HPDE6-E6E7 (cell line): ENCODE results near the gene DHRS7B.
"Not testable (repeated sequence)": the region's sequence is repeated elsewhere in the genome, so short reads cannot be mapped to it uniquely, and the experiment has no call there.

ENCODE experiments used
- DNase-seq: peaks from one replicate; pipeline ENCODE4 v3.0.0; 2011; ENCODE audit warnings: missing footprints; ENCODE audit errors: extremely low spot score

Gene DHRS7B

DNA sequence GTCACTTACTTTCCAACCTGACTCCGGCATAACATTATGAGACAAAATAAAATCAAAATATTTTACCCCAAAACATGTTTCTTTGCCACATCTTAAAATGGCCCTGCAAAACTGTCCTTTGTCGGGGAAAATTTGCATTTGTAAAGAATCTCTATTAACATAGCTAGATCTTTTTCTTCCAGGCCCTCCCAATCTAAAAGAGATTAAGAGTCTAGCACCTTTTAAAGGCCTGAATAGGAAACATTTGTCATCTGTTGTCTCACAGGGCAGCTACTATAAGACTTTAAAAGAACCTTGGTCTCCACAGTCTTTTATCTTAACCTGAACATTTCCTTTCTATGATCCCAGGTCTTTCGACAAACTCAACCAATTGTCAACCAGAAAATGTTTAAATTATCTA, 18.1 kb upstream of the DHRS7B start:
- no peak for DNase-seq

DNA sequence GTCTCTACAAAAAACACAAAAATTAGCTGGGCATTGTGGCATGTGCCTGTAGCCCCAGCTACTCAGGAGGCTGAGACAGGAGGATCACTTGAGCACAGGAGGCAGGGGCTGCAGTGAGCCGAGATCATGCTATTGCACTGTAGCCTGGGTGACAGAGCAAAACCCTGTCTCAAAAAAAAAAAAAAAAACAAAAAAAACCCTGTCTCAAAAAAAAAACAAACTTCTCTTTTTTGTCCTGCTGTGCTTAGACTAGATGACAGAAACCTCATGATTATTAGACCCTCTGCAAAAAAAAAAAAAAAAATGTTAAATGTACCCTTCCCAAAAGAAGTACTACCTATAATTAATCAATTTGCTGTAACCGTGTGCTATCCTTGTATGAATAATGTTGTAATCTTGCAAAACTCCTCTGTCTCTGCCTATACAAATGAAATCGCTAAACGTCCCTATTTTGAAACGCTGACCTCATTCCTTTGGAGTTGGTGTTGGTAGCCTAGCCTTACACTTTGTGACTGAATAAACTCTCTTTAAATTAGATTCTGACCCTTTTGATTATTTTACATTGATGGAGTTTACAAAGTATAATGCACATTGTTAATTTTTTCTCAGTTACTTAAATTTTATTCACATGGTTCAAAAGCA, 13.6 kb upstream of the DHRS7B start:
- DNase-seq, result no peak

DNA sequence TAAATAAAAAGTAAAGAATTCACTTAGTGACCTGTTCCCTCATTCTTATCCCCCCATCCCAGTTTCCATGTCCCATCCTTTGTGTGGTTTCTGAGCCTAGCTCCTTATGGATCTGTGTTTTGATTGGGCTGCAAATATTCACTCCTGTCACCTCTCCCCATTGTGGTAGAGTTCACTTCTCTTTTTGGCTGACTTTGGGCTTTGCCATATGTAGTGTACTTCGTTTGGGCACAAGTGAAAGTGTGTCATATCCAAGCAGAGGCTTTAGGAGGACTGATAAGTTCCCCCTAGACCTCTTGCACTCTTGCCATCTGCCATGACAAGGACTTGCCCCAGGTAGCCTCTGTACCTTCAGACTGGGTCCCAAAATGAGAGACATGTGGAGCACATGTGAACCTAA, 13.0 kb upstream of the DHRS7B start:
- DNase-seq, result no peak

DNA sequence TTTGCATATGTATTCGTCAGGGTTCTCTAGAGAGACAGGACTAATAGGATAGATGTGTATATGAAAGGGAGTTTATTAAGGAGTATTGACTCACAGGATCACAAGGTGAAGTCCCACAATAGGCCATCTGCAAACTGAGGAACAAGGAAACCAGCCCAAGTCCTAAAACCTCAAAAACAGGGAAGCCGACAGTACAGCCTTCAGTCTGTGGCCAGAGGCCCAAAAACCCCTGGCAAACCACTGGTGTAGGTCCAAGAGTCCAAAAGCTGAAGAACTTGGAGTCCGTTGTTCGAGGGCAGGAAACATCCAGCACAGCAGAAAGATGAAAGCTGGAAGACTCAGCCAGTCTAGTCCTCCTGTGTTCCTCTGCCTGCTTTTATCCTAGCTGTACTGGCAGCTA, 12.0 kb upstream of the DHRS7B start:
- not testable (repeated sequence) for DNase-seq

DNA sequence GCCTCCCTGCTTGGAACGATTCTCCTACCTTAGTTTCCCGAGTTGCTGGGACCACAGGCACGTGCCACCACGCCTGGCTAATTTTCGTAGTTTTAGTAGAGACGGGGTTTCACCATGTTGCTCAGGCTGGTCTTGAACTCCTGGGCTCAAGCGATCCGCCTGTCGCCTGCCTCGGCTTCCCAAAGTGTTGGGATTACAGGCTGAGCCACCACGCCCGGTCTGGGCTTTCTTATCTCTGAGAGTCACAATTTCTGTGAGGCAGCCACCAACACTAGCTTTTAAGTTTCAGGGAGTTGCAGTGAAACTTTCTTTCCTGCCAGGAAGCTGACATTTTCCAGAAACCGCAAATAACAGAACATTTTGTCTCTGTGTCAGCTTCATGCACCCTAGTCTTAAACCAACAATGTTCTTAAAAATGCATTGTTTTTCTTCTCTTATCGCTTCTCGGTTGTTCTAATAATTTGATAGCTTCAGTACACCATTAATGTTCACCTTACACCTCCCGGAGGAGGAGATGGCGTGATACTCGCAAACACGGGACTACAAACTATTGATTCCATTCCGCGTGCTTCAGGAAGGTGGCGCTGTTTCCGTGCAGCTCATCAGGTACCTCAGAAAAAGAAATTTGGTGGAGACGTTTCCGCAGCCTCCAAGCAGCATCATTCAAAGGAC, 7.4 kb upstream of the DHRS7B start:
- peak; percentile 64 for DNase-seq

DNA sequence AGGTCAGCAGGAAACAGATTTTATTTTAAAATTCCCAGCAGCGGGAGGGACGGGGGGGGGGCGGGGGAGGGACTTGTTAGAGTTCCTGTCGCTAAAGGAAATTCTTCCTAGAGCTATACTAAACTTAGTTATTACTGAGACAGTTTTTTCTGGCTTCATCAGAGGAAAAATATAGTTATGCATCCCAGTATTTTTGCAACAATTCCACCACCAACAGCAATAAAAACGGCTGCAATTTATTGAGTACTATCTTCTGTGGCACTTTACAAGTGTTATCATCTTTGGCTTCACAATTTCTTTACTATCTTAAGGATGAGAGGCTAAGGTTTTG, 6.9 kb upstream of the DHRS7B start:
- no peak for DNase-seq

DNA sequence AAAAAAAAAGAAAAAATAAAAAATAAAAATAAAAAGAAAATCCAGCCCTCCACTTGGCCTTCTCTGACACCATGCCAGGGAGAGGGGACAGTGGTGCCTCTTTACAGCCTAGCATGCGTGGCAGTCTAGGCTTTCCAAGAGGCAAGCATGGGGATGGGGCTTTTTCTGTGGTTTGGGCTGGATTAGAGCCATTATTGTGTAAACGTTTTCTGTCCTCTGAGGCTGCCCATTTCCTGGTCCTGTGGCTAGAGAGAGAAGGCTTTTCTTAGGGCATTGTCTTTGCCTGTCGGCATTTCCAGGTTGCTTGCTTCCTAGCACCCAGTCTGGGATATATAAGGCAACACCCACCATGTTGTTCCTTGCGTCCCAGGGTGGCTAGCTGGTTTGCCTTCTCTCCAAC, 2.7 kb upstream of the DHRS7B start:
- DNase-seq, result no peak

DNA sequence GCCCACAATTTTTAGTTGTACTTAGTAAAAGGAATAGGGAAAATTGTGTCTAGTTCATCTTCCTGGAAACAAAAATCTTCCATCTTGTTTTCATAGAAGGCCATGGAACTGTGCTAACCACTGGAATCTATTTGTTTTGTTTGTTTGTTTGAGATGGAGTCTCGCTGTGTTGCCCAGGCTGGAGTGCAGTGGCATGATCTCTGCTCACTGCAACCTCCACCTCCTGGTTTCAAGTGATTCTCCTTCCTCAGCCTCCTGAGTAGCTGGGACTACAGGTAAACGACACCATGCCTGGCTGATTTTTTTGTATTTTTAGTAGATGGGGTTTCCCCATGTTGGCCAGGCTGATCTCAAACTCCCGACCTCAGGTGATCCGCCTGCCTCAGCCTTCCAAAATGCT, 2.2 kb upstream of the DHRS7B start:
- DNase-seq, result not testable (repeated sequence)

DNA sequence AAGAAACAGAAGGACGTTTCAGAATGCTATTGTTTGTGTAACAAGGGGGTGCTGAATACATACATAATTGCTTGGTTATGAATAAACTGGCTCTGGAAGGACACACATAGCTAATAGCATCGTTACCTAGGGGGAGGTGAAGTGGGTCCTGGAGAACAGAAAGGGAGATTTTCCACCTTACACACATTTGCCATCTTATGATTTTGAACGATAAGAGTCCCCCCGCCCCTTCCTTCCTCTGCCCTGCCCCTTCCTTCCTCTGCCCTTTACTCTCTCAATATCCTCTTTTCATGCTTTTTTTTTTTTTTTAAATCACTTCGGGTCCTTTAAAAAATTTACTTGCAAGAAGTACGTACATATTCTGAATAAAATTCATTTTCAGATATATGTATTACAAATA, 902 bp upstream of the DHRS7B start:
- DNase-seq, result no peak

DNA sequence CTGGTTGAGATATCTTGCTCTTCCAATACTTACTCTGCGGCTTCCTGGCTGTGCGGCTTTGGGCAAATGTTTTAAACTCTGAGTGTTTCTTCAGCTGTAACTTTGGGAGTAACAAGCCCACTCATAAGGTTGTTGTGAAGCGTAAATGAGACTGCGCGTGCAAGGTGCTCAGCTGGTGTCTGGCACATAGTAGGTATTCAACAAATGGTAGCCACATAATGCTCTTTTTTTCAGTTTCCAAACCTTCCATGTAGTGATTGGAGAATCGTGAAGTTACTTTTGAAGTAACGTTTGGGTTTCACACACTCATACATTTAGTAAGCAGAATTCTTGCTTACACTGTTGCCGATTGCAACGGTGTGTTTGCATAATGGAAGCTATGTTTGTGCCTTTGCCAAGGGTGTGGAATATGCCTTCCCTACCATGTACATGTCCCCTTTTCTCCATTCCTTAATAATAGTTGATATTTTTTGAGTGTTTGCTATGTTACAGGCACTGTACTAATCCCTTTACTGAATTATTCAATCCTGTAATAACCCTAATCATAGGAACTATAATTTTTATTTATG, 829 bp downstream of the DHRS7B start:
- DNase-seq, result no peak

DNA sequence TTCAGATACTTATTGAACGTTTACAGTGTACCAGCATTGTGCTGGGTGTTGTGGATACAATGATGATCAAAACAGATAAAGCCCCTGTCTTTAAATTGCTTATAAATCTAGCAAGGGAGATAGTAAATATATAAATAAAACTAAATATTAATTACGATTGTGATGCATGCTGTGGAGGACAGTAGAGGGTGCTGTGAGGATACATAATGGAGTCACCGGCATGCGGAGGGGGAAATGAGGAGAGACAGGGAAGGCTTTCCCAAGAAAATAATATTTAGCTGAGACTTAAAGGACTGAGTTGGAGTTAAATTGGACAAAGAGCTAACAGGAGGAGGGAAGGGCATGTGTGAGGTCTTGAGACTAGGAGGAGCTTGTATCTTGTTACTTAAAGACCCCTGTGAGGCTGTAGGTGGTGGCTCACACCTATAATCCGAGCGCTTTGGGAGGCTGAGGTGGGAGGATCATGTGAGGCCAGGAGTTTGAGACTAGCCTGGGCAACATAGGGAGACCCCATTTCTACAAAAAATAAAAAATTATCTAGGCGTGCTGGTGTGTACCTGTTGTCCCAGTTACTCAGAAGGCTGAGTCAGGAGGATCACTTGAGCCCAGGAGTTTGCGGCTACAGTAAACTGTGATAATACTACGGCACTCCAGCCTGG, 2.4 kb downstream of the DHRS7B start:
- DNase-seq, result no peak

DNA sequence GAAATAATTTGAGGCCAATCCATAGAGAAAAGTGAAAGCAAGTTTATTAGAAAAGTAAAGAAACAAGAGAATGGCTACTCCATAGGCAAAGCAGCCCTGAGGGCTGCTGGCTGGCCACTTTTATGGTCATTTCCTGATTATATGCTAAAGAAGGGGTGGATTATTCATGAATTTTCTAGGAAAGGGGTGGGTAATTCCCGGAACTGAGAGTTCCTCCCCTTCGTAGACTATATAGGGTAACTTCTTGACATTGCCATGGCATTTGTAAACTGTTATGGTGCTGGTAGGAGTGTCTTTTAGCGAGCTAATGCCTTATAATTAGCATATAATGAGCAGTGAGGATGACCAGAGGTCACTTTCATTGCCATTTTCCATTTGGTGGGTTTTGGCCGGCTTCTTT, 4.4 kb downstream of the DHRS7B start:
- DNase-seq, result no peak

DNA sequence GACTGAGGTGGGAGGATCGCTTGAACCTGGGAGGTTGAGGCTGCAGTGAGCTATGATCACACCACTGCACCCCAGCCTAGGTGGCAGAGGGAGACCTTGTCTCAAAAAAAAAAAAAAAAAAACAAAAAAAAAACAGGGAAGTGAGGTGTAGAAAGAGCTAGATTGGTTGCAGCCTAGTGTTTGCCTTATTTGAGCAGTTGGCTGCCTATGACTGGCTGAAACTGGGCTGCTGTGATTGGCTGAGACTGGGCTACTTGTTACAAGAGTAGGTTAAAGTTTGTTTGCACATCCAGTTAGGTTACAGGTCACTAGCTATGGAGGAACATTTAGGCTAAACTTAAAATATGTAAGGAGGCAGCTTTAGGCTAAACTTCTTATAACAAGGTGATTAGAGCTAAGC, 5.7 kb downstream of the DHRS7B start:
- DNase-seq, result no peak

DNA sequence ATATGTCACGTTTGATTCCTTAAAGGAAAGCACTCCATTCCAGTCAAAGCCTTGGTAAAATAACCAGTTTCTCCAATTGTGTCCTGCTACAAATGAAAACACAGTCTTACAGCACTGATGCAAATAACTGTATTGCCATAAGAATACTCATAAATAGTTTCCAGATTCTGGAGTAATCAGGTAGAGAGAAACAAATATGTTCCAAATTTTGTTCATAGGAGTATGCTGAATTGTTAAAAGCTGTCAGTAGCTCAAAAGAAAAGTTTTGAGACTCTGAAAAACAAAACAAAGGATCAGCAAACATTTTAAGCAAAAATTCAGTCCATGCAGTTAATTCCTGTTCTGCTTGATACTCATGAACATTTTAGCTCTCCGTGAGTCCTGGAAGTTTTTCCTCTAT, 7.8 kb downstream of the DHRS7B start:
- no peak for DNase-seq

DNA sequence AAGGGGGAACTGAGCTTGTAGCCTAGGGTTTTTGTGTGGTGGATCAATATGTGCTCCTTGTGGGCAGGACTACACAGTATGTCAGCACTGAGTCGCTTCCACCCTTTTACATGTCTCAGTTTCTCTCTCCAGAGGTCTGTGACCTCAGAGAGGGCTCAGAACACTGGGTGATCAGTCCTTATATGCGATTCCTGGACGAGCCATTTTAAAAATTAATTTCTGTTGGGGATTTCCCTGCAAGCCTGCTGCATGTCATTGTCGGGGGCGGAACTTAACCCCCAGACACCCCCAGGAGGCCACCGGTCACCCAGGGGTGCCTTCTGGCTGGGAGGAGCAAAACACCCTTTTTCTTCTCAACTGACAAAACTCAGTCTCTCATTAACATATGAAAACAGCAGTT, 14.1 kb downstream of the DHRS7B start:
- no peak for DNase-seq

DNA sequence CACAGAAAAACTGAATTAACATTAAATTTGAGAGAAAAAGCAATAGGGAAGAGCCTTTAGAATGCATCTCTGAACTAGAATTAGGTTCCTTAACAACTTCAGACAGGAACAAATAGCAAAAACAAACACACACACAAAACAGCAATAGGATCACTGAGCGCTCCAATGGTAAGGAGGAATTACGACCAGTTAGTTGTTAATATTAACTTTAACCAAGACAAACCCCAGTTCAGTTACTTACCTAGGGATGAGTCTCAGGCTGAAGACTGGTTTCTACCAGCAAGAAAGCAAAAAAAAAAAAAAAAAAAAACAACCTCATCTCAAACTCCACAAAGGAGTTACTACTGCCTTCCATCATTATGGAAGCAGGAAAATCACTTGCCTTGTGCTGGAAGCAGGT, 14.6 kb downstream of the DHRS7B start:
- DNase-seq, result no peak

DNA sequence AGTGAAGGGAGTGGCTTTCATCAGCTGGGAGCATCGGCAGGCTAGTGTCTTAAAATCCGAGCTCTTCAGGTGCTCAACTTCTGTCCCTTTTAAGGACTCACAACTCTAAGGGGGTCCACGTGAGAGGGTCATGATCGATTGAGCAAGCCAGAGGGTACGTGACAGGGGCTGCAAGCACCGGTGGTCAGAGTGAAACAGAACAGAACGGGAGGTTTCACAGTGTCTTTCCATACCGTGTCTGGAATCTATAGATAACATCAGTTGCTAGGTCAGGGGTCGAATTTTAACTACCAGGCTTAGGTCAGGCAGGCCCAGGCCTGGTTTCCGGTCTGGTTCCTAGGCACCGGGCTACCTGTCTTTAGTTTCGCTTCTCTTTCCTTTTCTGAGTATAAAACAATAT, 15.3 kb downstream of the DHRS7B start:
- not testable (repeated sequence) for DNase-seq

DNA sequence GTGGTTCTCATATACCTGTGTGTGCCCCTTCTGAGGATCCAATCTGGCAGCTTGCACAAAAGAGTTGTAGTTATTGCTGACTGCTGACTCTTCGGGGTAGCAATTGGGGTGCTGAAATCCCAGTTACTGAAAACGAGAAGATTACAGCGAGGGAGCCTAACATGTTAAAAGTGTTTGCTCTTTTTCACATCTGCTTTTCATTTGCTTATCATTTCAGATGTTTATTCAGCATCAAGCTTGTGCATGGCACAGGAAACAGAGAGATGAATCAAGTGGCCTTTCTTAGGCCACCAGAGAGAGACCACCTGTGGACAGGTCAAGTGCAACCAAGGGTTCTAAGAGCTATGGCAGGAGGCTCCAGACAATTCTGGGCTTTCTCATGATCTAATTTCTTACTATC, 16.9 kb downstream of the DHRS7B start:
- DNase-seq, result no peak

DNA sequence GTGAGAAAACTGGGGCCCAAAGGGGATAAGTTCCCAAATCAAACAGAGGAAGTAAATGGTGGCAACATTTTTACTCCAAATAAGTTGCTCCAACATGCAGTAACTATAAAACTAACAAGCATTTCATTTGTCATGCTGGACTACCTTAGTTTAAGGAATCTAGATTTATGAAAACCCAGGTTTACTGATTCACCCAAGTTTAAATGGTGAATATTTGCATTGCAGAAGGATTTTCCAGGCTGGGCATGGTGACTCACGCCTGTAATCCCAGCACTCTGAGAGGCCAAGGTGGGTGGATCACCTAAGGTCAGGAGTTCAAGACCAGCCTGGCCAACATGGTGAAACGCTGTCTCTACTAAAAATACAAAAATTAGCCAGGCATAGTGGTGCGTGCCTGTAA, 17.5 kb downstream of the DHRS7B start:
- DNase-seq, result not testable (repeated sequence)

DNA sequence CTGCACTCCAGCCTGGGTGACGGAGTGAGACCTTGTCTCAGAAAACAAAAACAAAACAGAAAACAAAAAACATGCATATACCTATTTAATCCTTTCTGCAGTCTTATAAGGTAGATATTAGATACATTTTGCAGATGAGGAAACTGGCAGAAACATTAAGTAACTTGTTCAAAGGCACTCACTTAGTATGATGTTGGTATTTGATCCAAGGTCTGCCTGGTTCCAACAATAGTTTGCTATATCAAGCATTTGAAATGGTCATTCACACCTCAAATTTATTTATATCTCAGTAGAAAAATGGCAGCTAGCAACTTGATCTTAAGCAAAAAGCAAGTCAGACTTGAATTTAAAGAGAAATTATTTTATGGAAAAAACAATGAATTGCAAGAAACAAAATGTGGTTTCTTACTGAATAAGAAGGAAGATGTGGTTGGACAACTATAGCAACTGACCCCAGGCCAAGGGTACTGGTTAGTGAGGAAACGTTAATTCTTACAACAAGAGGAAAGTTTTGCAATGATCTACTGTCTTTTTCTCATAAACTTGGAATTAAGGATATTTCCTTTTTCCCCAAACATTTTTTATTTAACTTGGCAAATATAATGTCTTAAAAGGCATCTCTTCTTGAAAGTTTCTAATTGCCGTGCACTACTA, 19.7 kb downstream of the DHRS7B start:
- no peak for DNase-seq

DNA sequence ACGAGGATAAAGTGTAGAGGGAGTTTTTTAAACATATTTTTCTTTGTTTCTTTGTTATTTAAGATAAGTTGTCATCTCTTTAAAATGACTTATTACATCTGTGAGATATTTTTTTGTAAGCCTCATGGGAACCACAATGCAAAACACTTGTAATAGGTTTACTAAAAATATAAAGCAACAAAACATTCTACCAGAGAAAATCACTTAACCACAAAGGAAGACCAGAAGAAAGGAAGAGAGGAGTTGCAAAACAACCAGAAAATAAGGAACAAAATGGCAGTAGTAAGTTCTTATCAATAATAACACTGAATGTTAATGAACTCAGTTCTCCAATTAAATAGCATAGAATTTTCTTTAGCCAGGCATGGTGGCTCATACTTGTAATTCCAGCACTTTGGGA, 22.9 kb downstream of the DHRS7B start:
- DNase-seq, result no peak

DNA sequence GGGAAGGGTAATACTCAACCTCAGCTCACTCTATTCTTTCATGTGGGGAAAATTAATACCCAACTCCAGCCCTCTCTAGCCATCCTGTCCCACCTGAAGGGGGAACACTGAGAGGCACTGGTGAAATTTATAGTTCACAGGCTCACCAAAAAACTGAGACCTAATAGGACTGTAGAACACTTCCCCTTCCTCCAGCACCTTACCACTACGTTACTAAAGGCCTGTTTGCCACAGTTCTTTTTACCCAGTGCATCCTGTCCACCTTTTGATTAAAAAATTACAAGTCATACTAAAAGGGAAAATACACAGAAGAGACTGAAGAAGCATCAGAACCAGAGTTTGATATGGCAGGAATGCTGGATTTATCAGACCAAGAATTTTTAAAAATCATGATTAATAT, 26.0 kb downstream of the DHRS7B start:
- no peak for DNase-seq
